VCaP (cell line): Measurements from ENCODE around the gene LYPLAL1.

Experiments
- H3K27ac ChIP-seq: fragments of 450-650 bp; 2 replicates; pipeline ENCODE4 v1.5.1; 2017
- TF ChIP-seq, protein P1 (sequence below): fragments of 450-650 bp; conservative IDR thresholded peaks from 2 replicates; pipeline ENCODE4 v1.5.1; 2017; ENCODE audit warnings: mild to moderate bottlenecking, moderate library complexity

Gene LYPLAL1

DNA sequence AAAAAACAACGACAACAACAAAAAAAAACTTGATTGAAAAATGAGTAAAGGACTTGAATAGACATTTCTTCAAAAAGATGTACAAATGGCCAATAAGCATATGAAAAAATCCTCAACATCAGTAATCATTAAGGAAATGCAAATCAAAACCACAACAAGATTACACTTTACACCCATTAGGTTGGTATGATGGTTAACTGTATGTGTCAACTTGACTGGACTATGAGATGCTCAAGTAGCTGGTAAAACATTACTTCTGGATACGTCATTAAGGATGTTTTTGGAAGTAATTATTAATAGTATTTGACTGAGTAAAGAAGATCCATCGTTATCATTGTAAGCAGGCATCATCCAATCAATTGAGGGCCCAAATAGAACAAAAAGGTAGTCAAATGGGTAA is 34.9 kb upstream of the LYPLAL1 start:
- TF ChIP-seq, protein P1, sequence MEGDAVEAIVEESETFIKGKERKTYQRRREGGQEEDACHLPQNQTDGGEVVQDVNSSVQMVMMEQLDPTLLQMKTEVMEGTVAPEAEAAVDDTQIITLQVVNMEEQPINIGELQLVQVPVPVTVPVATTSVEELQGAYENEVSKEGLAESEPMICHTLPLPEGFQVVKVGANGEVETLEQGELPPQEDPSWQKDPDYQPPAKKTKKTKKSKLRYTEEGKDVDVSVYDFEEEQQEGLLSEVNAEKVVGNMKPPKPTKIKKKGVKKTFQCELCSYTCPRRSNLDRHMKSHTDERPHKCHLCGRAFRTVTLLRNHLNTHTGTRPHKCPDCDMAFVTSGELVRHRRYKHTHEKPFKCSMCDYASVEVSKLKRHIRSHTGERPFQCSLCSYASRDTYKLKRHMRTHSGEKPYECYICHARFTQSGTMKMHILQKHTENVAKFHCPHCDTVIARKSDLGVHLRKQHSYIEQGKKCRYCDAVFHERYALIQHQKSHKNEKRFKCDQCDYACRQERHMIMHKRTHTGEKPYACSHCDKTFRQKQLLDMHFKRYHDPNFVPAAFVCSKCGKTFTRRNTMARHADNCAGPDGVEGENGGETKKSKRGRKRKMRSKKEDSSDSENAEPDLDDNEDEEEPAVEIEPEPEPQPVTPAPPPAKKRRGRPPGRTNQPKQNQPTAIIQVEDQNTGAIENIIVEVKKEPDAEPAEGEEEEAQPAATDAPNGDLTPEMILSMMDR, result no peak
- H3K27ac ChIP-seq, result no peak overlapping the region

DNA sequence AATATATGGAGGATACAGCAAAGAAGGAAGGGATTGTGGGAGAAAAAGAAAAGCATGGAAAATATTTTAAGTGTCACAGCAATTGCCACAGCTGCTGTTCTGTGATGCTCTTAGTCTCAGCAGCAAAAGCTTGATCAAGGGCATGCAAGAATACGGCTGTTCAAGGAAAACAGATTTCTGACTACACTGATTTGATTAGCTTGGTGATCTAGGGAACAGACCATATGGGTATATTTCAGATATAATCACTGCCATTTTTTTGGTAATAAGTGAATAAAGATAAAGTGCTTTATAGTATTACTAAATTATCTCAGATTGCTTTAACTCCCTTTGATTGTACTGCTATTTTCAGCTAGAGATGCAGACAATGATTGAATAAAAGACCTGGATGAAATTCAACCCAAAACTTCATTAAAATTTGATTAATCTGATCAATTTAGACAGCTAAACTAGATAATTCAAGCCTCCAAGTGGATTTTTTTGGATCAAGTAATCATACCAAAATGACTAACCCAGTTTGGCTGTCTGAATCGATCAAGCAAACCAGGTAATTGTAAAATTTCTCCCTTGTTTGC is 33.3 kb upstream of the LYPLAL1 start:
- peak overlapping the region; percentile 13; the same call in 1 of the 2 replicates for H3K27ac ChIP-seq
- TF ChIP-seq, protein P1, result no peak

DNA sequence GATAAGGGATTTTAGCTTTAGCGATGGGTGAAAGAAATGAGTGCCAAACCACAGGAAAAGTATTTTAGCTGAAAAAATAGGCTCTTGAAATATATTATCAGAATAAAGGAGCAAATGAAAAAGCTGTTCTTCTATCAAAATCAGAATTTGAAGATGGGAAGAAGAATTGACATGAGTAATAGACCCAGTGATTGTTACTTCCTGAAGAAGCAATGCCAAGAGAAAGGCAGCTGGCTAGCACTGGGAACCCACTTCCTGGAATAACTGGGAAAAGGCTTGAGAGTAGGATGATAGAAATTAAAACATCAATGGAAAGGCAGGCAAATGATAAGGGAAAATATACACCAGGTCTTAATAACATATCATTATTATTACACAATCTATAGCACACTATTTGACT is 29.9 kb upstream of the LYPLAL1 start:
- no peak overlapping the region for H3K27ac ChIP-seq
- TF ChIP-seq, protein P1, result no peak

DNA sequence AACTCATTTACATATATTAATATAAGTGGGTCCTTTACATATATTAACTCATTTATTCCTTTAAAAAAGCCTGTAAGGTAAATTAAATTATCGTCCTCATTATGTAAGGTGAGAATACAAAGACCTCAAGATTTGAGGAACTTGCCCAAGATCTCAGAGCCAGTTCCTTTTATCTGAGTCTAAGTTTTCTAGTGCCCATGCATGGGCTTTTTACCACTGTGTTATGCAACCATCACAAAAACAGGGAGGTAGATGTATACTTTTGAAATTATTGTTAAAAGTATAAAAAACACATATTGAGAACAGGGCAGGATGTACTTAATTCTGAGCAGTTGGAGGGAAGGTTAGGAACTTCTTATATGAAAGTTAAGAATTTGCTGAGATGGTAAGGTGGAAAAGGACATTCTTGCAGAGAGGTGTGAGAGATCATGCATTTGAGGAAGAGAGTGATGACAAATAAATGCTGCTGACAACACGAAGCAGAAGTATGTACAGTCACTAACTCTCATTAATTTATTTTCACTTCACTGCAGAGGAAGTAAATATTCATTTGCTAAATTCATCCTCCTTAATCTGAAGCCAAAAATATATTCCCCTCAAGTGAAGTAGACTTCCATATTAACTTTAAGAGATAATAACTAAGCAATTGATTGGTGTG is 28.9 kb upstream of the LYPLAL1 start:
- TF ChIP-seq, protein P1, result no peak
- no peak overlapping the region for H3K27ac ChIP-seq

DNA sequence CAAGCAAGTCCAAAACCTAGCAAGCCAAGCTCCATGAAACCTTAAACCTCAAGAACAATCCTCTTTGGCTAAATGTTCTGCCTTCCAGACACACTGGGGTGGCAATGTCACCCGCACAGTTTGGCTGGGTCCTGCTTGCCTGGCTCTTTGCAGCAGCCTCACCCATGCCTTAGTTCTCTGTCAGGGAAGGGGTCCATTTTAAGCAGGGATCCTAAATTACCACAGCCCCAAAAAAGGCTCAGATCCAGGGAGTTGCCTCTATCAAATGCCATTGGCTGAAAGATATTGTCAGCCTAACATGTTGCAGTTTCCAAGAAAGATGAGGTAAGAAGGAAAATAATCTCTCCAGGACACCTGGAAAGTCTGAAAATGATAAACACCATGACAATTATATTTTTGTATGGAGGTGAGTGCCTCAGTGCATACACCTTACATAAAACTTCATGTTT is 26.1 kb upstream of the LYPLAL1 start:
- no peak overlapping the region for H3K27ac ChIP-seq
- TF ChIP-seq, protein P1, result no peak

DNA sequence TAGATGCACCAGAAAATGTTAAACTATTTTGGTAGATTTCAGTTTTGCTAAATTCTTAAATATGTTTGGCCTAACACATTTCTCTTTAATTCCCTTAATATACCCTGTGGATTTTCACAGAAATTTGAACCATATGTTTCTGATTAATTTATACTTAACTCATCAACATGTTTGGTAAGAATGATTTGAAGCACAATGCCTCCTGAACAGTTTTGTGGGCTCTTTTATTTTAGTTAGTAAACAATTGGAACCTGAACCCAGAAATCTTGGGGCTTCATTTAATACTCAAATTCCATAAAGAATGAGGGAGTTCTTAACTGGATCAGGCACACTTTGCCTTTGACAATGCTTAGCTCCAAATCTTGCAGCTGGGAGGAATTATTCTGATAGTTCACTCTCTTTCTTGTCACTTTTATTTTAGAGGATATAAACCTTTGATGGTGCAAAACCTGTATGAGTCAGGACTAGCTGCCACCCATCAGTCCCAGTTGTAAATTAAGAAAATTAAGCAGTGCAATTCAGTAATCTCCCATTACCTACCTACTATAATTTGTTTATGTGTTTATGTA is 24.6 kb upstream of the LYPLAL1 start:
- TF ChIP-seq, protein P1, result no peak

DNA sequence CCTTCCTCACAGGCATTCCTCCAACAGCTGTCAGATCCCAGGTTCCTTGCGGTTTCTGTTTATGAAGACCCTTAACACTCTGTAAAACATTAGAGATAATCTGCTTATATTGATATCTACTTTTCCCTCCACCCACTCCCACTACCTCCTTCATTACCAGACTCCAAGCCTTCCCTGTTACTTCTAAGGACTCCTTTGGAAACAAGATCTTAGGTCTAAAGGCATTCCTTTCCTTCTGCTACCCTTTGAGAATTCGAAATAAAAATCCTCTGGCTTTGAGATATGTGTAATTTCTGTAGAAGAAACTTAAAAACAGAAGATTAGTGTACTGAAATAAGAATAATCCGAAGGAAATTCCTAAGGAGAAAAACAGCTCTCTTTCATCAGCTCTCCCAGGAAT is 23.7 kb upstream of the LYPLAL1 start:
- TF ChIP-seq, protein P1, result no peak
- H3K27ac ChIP-seq, result no peak overlapping the region

More for the DNA sequence above, 24.6 kb upstream of the LYPLAL1 start:
- no peak overlapping the region for H3K27ac ChIP-seq
